Glutamatergic neuron (in vitro differentiated cells): Measurements from ENCODE around the gene TLR1. TPM values are rescaled to one million over a fixed set of nuclear protein-coding genes. Genes with fewer than 3 reads are reported as not detected.
"Not testable (repeated sequence)": the region's sequence is repeated elsewhere in the genome, so short reads cannot be mapped to it uniquely, and the experiment has no call there.

Source experiments
- DNase-seq: peaks from one replicate; pipeline ENCODE4 v3.0.0; 2022
- H3K27ac Mint-ChIP-seq: one replicate; pipeline ENCODE4 v1.8.0; 2020; ENCODE audit warnings: mild to moderate bottlenecking, mixed read lengths, inconsistent platforms; ENCODE audit not compliant: unreplicated experiment
- H3K27me3 Mint-ChIP-seq: one replicate; pipeline ENCODE4 v1.8.0; 2020; ENCODE audit warnings: mild to moderate bottlenecking, moderate library complexity, mixed read lengths, inconsistent platforms; ENCODE audit not compliant: unreplicated experiment
- H3K36me3 Mint-ChIP-seq: one replicate; pipeline ENCODE4 v1.8.0; 2020; ENCODE audit warnings: mild to moderate bottlenecking, mixed read lengths, inconsistent platforms; ENCODE audit not compliant: unreplicated experiment
- H3K4me1 Mint-ChIP-seq: one replicate; pipeline ENCODE4 v1.8.0; 2020; ENCODE audit warnings: mild to moderate bottlenecking, low read depth, mixed read lengths, inconsistent platforms; ENCODE audit not compliant: unreplicated experiment
- H3K4me3 Mint-ChIP-seq: one replicate; pipeline ENCODE4 v1.8.0; 2020; ENCODE audit warnings: mild to moderate bottlenecking, mixed read lengths, inconsistent platforms; ENCODE audit not compliant: unreplicated experiment
- H3K9me3 Mint-ChIP-seq: one replicate; pipeline ENCODE4 v1.8.0; 2020; ENCODE audit warnings: mild to moderate bottlenecking, moderate library complexity, mixed read lengths, inconsistent platforms; ENCODE audit not compliant: unreplicated experiment
- CTCF ChIP-seq: fragments of 200-600 bp; sonication (generic); IDR thresholded peaks from one replicate; pipeline ENCODE4 v1.5.0; 2021; ENCODE audit not compliant: partially characterized antibody, unreplicated experiment
- total RNA-seq: library from RNA; stranded (reverse); fragmentation: NEBNext Ultra II Directional; extraction: Animal tissue kit (Norgen Biotek cat#: 25700); gene quantifications from one replicate; pipeline ENCODE4 v1.2.1, GENCODE V29; 2021; ENCODE audit not compliant: unreplicated experiment

TLR1 gene
- total RNA-seq, 1 donor from 2014 or later, result not detected

GRCh38 chr4:38782452-38783108 is 22.0 kb downstream of the TLR1 start, which contains the start of gene TLR10:
TSS of gene TLR10 (minus strand) at chr4:38782990. CDS start at chr4:38775590, 7,400 bp downstream.
- Mint-ChIP-seq H3K36me3 (peaks cover 4% of the 10 kb centered on the region), H3K9me3 (no peaks in the 10 kb centered on the region), H3K27ac (no peak within 1 kb of the TSS), H3K27me3 (no peaks in the 10 kb centered on the region), H3K4me3 (no peak within 1 kb of the TSS), H3K4me1 (no peaks in the 10 kb centered on the region)
- TF ChIP-seq CTCF, result peak; percentile 84
- no peak for DNase-seq

GRCh38 chr4:38781854-38782261 is 22.7 kb downstream of the TLR1 start:
- no peak for DNase-seq
- Mint-ChIP-seq H3K9me3 (no peaks in the 10 kb centered on the region), H3K27me3 (no peaks in the 10 kb centered on the region), H3K36me3 (peaks cover 4% of the 10 kb centered on the region), H3K27ac (no peak overlapping the region), H3K4me1 (no peaks in the 10 kb centered on the region), H3K4me3 (no peak overlapping the region)
- TF ChIP-seq CTCF, result no peak

- H3K27me3 Mint-ChIP-seq, result no peaks in the 10 kb centered on the region
- DNase-seq, result no peak
- peak; percentile 2 for TF ChIP-seq CTCF
- H3K27ac Mint-ChIP-seq, result no peak overlapping the region
- no peak overlapping the region for H3K4me3 Mint-ChIP-seq
- peaks cover 4% of the 10 kb centered on the region for H3K36me3 Mint-ChIP-seq
- no peaks in the 10 kb centered on the region for H3K4me1 Mint-ChIP-seq
- H3K9me3 Mint-ChIP-seq, result no peaks in the 10 kb centered on the region
Measured at GRCh38 chr4:38780833-38781484, 23.6 kb downstream of the TLR1 start.

- Mint-ChIP-seq H3K4me1 (no peaks in the 10 kb centered on the region), H3K36me3 (peaks cover 4% of the 10 kb centered on the region), H3K27ac (no peak overlapping the region), H3K27me3 (no peaks in the 10 kb centered on the region), H3K9me3 (no peaks in the 10 kb centered on the region), H3K4me3 (no peak overlapping the region)
- no peak for DNase-seq
- no peak for TF ChIP-seq CTCF
Measured at GRCh38 chr4:38779790-38780189, 24.8 kb downstream of the TLR1 start.

GRCh38 chr4:38777925-38778324 is 26.7 kb downstream of the TLR1 start:
- not testable (repeated sequence) for H3K27ac Mint-ChIP-seq, H3K9me3 Mint-ChIP-seq, H3K27me3 Mint-ChIP-seq, H3K4me3 Mint-ChIP-seq, DNase-seq, H3K4me1 Mint-ChIP-seq, H3K36me3 Mint-ChIP-seq
